SK-N-DZ (cell line): ENCODE results near the gene TCP1.
"Not testable (repeated sequence)": the region's sequence is repeated elsewhere in the genome, so short reads cannot be mapped to it uniquely, and the experiment has no call there.

Experiments
- DNase-seq: peaks from one replicate; pipeline ENCODE4 v3.0.0-alpha.2; 2015; ENCODE audit warnings: low spot score
- small RNA-seq, 2 experiments: library from RNA; depleted of rRNA; stranded (forward); fragments of <200 nt; gene quantifications; one replicate each; pipeline ENCODE3, GENCODE V24; 2014

Gene TCP1

GRCh38 chr6:159739341-159739740 lies 50.1 kb downstream of the TCP1 start:
- DNase-seq, result no peak

- no peak for DNase-seq
Observed at GRCh38 chr6:159736908-159737307, 52.5 kb downstream of the TCP1 start.

- DNase-seq, result not testable (repeated sequence)
Observed at GRCh38 chr6:159733395-159733794, 56.0 kb downstream of the TCP1 start.

- not testable (repeated sequence) for DNase-seq
Observed at GRCh38 chr6:159732550-159732949, 56.9 kb downstream of the TCP1 start.

GRCh38 chr6:159730332-159730676 lies 59.1 kb downstream of the TCP1 start:
- no peak for DNase-seq

- no peak for DNase-seq
Observed at GRCh38 chr6:159729598-159730331, 59.6 kb downstream of the TCP1 start.

- DNase-seq, result no peak
Observed at GRCh38 chr6:159728531-159728964, 60.9 kb downstream of the TCP1 start.

Small RNAs within 50 kb of the gene (small RNA-seq; reads per million reads assigned to genes)
- 41.4 to 48.8 reads per million in 2 experiments for gene SNORA20
- 0 reads per million in 2 experiments for gene SNORA29
